IPS-NIHi7 (cell line): ENCODE results near the gene ESYT1.

Experiments
- DNase-seq: peaks from one replicate; pipeline ENCODE4 v3.0.0; 2012; ENCODE audit warnings: mixed read lengths; ENCODE audit errors: extremely low spot score

The ESYT1 gene, protein sequence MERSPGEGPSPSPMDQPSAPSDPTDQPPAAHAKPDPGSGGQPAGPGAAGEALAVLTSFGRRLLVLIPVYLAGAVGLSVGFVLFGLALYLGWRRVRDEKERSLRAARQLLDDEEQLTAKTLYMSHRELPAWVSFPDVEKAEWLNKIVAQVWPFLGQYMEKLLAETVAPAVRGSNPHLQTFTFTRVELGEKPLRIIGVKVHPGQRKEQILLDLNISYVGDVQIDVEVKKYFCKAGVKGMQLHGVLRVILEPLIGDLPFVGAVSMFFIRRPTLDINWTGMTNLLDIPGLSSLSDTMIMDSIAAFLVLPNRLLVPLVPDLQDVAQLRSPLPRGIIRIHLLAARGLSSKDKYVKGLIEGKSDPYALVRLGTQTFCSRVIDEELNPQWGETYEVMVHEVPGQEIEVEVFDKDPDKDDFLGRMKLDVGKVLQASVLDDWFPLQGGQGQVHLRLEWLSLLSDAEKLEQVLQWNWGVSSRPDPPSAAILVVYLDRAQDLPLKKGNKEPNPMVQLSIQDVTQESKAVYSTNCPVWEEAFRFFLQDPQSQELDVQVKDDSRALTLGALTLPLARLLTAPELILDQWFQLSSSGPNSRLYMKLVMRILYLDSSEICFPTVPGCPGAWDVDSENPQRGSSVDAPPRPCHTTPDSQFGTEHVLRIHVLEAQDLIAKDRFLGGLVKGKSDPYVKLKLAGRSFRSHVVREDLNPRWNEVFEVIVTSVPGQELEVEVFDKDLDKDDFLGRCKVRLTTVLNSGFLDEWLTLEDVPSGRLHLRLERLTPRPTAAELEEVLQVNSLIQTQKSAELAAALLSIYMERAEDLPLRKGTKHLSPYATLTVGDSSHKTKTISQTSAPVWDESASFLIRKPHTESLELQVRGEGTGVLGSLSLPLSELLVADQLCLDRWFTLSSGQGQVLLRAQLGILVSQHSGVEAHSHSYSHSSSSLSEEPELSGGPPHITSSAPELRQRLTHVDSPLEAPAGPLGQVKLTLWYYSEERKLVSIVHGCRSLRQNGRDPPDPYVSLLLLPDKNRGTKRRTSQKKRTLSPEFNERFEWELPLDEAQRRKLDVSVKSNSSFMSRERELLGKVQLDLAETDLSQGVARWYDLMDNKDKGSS

DNA sequence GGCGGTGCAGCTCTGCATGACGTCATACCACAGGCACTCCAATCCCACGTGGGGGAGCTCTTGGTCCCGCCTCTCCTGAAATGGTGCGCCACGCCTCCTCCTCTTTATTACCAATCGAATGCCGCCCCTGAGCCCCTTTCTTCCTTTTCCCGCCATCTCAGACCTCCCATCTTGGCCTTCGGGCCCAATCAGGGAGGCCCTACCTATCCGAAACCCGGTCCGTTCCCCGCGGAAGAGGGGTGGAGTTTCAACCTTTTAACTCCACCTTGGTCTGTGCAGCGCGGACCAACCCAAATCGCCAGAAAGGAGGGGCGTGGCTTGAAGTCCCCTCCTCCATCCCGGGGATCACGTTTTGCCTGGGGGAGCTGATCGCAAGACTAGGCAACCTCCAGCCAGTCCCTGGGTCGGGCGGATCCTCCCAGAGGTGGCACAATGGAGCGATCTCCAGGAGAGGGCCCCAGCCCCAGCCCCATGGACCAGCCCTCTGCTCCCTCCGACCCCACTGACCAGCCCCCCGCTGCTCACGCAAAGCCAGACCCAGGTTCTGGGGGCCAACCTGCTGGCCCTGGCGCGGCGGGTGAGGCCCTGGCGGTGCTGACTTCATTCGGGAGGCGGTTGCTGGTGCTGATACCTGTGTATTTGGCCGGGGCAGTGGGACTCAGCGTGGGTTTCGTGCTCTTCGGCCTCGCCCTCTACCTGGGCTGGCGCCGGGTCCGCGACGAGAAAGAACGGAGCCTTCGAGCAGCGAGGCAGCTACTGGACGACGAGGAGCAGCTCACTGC lies at the start of gene ESYT1:
ESYT1 (plus strand) TSS at position 380 of the 782 bp plus-strand sequence; CDS start at position 433, 53 bp downstream.
- peak; percentile 98 for DNase-seq

DNA sequence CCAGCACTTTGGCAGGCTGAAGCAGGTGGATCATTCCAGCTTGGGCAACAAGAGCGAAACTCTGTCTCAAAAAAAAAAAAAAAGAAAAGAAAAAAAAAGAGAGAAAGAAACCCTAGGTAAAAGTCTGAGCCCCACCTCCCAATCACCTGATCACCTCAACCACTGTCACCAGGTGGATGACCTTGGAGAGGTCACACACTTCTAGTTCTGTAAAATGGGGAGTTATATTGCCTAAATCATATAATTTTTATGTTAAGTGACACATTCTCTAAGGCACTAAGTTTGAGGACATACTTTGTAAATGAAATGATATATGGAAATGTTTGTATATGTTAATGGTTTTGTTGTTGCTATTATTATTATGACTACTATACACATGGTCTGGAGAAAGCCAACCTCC lies 49.6 kb upstream of the ESYT1 start:
- no peak for DNase-seq

DNA sequence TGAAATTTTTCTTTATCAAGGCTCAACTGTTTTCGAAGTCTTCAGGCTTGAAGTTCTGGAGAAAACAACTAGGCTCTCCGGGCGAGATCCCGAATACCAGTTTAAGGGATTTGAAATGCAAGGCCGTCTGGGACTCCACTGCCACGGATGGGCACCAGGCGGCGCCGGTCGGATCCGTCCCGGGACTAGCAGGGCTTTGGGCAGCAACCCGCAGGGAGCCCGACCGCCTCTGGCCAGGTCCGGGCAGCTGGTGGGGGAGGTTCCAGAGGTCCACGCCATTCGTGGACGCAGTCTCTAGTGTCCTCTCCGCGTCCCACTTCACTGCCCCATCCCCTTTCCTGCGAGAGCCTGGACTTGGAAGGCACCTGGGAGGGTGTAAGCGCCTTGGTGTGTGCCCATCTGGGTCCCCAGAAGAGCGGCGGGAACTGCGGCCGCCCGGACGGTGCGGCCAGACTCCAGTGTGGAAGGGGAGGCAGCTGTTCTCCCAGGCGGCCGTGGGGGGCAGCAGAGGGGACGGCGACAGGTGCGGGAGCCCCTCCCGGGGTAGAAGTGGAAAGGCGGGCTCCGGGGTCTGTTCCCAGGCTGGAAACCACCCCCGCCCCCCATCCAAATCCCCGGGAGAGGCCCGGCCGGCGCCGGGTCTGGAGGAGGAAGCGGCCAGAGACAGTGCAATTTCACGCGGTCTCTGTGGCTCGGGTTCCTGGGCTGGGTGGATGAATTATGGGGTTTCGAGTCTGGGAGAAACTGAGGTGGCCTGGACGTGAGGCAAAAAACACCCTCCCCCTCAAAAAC lies 48.9 kb upstream of the ESYT1 start:
- DNase-seq = peak; percentile 88

DNA sequence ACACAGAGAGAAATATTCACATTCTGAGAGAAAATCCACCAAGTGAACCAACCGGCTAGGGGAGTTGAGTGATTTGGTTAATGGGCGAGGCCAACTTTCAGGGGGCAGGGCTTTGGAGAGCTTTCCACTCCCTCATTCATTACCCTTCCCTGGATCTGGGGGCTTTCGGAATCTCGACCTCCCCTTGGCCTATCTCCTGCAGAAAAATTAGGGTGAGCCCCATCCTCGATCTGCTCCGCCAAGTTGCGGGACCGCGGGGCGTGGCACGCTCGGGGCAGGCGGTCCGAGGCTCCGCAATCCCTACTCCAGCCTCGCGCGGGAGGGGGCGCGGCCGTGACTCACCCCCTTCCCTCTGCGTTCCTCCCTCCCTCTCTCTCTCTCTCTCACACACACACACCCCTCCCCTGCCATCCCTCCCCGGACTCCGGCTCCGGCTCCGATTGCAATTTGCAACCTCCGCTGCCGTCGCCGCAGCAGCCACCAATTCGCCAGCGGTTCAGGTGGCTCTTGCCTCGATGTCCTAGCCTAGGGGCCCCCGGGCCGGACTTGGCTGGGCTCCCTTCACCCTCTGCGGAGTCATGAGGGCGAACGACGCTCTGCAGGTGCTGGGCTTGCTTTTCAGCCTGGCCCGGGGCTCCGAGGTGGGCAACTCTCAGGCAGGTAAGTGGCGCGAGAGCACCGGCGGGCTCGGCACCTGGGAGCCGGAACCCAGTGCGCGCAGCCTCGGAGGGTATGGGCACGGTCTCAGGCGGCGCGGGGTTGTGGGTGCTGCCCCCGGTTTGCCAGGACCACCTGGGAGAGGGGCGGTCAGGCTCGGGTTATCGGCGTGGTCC lies 48.1 kb upstream of the ESYT1 start, which contains the start of gene ERBB3:
ERBB3 (plus strand) TSS at position 443 of the 833 bp plus-strand sequence; CDS start at position 579, 136 bp downstream.
- peak; percentile 84 for DNase-seq

DNA sequence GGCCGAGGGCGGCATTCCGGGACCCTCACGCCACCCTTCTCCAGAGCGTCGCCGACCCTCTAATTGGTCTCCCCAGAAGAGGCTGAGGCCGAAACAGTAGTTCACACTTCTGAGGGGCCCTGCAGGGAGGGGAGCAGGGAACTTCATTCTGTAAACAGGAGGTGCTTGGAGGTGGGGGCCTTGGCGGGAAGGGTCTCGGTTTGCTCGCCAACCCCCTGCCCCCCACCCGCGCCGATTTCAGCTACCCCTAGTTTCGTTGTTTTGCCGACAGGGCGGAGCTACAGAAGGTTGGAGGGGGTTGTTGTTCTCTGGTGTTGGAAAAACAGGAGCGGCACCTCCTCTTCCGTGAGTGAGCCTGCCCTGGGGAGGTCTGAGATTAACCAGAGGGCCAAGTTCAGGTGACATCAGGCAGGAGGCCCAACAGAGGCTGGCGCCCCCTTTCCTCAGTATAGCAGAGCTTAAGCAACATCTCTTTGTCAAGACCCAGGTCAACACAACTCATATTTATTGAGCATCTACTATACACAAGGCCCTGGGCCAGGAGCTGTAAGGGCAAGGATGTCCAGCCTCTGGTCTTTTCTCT lies 47.4 kb upstream of the ESYT1 start:
- peak; percentile 62 for DNase-seq

DNA sequence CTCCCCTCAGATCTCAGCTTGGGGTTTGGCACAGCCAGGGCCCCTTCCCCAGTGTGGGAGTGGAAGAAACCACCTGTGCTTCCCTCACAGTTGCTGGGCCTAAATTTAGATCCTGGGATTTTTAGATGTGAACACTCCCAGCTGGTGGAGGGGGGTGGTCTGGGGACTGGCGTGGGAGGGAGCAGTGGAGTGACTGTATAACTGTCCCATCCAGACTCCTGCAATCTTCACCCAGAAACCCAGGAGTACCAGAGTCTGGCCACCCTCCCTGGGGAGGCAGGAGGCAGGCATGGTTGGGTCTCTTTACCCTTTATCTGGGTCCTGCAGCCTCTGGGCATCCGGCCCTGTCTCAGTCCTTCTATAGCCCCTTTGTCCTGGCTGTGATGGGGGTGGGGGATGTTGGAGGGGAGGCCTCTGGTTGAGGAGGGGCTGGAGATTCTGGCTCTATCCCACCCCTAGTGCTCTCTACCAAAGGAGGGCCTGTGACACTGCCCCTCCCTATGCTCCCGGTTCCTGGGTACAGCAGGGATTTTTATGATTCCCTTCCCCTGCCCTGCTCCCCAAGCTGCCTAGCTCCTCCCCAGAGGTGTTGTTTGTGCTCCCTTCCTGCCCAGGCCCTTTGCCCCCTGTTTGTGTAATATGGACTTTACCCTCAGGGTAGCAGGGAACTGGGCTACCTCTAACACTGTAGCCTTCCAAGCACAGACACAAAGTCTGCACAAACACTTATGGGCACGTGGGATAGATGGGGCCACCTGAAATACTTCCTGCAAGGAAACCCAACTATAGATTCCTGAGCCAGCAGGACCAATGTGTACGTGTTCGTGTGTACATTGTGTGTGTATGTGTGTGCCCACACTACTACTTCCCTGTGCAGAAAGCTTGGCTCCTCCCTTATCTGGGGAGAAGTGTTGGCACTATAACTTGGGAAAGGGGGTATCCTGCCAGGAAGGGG lies 46.4 kb upstream of the ESYT1 start:
- no peak for DNase-seq

DNA sequence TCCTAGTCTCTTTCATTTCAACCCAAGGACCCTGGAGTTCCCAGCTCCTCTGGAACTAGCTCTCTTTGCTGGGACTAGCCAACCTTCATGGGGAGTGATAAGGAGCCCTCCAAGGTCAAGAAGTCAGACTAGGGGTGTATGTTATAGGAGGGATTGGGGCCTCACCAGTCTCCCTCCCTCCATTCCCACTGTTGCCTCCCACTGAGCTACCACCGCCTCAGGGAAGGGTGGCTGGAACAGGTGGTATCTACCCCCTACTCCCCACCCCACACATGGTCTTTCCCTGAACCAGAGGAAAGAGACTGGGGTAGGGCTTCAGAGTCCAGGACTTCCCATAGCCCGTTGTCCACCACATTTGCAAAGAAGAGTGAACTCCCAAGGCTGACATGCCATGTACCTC lies 45.7 kb upstream of the ESYT1 start:
- no peak for DNase-seq

DNA sequence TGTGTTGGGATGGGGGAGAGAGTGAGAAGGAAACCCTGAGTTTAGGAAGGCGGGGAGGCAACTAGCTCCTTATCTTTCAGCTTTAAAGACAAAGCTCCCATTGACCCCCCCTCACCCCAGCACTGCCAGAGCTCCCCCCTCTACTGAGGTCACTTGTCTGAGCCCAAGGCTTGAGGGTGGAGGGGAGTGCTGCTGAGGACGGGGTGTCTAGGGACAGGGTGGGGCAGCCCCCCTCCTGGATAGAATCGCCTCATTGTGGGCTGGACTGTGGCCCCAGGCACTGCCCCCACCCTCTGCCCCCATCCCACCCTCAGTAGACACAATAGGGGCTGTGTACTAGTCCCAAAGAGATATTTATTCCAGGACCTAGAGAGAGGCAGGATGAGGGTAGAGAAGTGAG lies 45.1 kb upstream of the ESYT1 start:
- DNase-seq = no peak

DNA sequence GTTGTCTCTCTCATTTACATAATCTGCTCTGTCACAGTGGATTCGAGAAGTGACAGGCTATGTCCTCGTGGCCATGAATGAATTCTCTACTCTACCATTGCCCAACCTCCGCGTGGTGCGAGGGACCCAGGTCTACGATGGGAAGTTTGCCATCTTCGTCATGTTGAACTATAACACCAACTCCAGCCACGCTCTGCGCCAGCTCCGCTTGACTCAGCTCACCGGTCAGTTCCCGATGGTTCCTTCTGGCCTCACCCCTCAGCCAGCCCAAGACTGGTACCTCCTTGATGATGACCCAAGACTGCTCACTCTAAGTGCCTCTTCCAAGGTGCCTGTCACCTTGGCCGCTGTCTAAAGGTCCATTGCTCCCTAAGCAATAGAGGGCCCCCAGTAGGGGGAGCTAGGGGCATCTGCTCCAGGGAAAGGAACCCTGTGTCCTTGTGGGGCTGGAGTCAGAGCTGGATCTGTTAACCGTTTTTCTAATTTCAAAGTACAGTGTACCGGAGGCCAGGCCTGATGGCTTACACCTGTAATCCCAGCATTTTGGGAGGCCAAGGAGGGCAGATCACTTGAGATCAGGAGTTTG lies 43.0 kb upstream of the ESYT1 start:
- DNase-seq = peak; percentile 74

DNA sequence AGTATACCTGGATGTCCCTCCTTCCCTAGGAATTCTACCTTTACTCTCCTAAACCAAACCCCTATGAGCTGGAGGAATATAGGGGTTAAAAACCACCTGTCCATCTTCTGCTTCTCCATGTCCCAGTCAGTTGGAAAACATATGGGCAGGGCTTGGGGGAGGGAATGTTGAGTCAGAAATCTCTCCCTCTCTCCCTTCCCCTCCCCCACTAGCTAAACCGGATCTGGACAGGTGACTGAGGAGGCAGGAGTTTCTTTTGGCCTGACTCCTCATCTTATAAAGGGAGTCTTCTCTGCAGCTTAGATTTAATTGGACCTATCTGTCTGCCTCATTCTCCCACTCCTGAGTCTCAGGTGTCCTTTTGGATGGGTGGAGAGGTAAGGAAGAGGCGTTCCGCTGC lies 42.0 kb upstream of the ESYT1 start:
- no peak for DNase-seq

DNA sequence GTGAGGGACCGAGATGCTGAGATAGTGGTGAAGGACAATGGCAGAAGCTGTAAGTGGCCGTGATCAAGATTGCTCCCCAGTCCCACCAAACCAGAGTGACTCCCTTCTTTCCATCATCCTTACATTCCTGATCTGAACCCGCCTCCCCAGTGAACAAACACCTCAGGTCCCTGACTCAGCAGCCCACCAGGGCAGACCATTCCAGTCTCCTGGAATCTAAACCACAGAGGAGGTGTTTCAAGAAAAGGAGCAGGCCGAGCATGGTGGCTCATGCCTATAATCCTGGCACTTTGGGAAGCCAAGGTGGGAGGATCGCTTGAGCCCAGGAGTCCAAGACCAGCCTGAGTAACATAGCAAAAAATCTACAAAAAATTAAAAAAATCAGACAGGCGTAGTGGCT lies 41.5 kb upstream of the ESYT1 start:
- DNase-seq = no peak

DNA sequence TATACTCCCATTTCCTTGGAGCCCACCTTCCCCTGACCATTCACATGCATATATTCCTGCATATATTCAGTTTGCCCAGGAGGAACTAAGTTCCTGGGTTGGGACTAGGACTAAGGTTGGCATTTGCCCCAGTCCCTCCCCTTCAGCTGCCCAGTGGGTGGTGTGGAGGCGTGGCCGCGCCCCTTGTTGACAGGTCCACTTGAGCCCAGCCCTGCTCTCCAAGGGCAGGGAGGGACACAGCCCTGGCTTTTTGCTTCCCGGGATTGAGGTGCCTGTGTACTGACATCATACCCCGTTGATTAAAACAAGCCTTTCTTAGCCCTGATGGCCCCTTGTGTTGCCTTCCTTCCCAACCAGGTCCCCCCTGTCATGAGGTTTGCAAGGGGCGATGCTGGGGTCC lies 40.8 kb upstream of the ESYT1 start:
- DNase-seq = no peak

DNA sequence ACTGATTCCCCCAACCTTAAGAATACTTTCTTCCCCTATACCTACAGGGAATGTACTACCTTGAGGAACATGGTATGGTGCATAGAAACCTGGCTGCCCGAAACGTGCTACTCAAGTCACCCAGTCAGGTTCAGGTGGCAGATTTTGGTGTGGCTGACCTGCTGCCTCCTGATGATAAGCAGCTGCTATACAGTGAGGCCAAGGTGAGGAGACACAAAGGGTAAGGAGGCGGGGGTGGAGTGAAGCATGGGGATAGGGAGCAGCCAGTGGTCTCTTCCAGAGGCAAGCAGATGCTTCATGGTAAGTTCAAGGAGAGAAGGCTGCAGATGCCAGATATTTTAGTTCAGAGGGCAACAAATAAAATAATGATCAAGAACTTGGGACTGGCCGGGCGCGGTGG lies 30.3 kb upstream of the ESYT1 start:
- DNase-seq = no peak

DNA sequence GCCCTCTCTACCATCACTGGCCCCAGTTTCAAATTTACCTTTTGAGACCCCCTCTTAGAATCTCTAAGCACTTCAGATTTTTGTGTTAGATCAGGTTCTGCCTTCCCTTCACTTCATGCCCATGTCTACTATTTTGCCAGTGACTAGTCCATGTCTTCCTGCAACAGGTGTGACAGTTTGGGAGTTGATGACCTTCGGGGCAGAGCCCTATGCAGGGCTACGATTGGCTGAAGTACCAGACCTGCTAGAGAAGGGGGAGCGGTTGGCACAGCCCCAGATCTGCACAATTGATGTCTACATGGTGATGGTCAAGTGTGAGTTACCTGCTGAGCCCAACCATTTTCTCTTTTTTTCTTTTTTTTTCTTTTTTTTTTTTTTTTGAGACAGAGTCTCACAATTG lies 29.5 kb upstream of the ESYT1 start:
- no peak for DNase-seq

DNA sequence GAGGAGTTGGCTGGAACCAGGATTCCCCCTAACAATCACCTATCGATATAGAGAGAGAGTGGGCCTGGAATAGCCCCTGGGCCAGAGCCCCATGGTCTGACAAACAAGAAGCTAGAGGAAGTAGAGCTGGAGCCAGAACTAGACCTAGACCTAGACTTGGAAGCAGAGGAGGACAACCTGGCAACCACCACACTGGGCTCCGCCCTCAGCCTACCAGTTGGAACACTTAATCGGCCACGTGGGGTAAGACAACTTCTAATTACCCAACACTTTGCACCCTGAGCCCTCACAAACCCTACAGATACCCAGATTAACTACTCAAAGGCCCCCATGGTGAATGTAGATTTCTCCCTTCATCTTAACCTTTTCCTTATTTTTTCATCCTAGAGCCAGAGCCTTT lies 28.3 kb upstream of the ESYT1 start:
- no peak for DNase-seq

DNA sequence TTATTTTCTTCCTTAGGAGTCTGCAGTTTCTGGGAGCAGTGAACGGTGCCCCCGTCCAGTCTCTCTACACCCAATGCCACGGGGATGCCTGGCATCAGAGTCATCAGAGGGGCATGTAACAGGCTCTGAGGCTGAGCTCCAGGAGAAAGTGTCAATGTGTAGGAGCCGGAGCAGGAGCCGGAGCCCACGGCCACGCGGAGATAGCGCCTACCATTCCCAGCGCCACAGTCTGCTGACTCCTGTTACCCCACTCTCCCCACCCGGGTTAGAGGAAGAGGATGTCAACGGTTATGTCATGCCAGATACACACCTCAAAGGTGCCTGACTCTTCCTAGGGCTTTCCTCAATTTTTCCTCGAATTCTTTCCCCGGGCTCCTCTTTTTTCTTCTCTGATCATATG lies 27.0 kb upstream of the ESYT1 start:
- DNase-seq = no peak

DNA sequence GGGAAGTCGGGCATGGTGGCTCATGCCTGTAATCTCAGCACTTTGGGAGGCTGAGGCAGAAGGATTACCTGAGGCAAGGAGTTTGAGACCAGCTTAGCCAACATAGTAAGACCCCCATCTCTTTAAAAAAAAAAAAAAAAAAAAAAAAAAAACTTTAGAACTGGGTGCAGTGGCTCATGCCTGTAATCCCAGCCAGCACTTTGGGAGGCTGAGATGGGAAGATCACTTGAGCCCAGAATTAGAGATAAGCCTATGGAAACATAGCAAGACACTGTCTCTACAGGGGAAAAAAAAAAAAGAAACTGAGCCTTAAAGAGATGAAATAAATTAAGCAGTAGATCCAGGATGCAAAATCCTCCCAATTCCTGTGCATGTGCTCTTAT lies 25.4 kb upstream of the ESYT1 start:
- DNase-seq = no peak
